MM.1S (cell line): ENCODE results near the gene HDGF.

Experiments used
- CTCF ChIP-seq: fragments of 300-600 bp; sonication (generic); IDR thresholded peaks from 2 replicates; pipeline ENCODE4 v1.5.1; 2016; ENCODE audit warnings: antibody characterized with exemption, low read length, mixed read lengths
- EZH2 ChIP-seq: fragments of 300-600 bp; sonication (generic); optimal IDR thresholded peaks from 2 replicates; pipeline ENCODE3; 2017; ENCODE audit warnings: low read depth, mild to moderate bottlenecking, antibody characterized with exemption, low read length, mixed read lengths

GRCh38 chr1:156796340-156797097 lies 45.0 kb upstream of the HDGF start:
- TF ChIP-seq CTCF: no peak
- TF ChIP-seq EZH2: no peak
